ENCODE measurements around the gene SCN2B. TPM values are rescaled to one million over a fixed set of nuclear protein-coding genes. Genes with fewer than 3 reads are reported as not detected.

The SCN2B gene
- total and polyA plus RNA-seq, 2 of the 13 experiments (the other 11 are each of a cell fraction or from before 2014, with no cell fraction given) = 0.01 to 0.02 TPM

DNA sequence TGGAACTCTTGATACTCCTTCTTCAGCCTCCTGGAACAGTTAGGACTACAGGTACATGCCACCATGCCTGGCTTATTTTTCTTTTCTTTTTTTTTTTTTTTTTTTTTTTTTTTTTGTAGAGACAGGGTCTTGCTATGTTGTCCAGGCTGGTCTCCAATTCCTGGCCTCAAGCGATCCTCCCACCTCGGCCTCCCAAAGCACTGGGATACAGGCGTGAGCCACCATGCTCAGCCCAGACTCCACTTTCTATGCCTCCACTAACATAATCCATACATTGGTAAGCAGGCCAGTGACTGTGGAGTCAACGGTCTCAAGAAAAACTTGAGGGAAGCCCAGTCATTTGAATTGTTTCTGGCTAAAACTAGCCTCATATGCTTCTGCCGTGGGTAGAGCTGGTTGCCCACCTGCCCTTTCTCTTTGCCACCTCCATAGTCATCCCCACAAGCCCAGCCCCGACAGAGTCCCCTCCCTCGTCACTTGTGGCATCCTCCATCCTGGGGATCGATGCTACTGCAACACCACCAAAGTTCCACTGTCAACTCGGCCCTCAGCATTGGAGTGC lies 2.4 kb downstream of the SCN2B start:
- FAIRE-seq = no peak
- intact Hi-C loops (cut with micrococcal nuclease; ENCODE audit: unreplicated experiment) = no loop called here
- POLR2A ChIA-PET = interaction anchor here (1.1 kb wide), 1 partner anchor 21 kb away, joined by 10 read pairs; no protein-coding TSS in a partner anchor

More for the DNA sequence above, 2.4 kb downstream of the SCN2B start:
- CTCF ChIA-PET (ENCODE audit: low intra/inter-chr PET ratio, low total read pairs) = no interaction called here
- no peak overlapping the region for H3K27ac ChIP-seq (ENCODE audit: extremely low read length, insufficient read depth, low read length)
- H3K9me3 ChIP-seq (ENCODE audit: low read length) = no peaks in the 10 kb centered on the region
- in situ Hi-C loops (cut with HindIII; ENCODE audit: extremely low pct_ligation_motif_present, low pct_unique_long_range_greater_than_20kb) = no loop called here
- no peak for DNase-seq (ENCODE audit: low spot score)
- H3K27me3 ChIP-seq (ENCODE audit: control insufficient read depth in 1 of 2, insufficient read depth in 2 of 2, low read length in 2 of 2) = peaks cover 1 to 40% of the 10 kb centered on the region in 2 experiments; a peak in 4 of 5 replicates
- TF ChIP-seq ATM (IDR thresholded peaks at IDR 0.05; ENCODE audit: borderline replicate concordance) = no peak
- TF ChIP-seq KMT2A (CRISPR knock-in tag; IDR thresholded peaks at IDR 0.05) = no peak
- TF ChIP-seq ZNF577 (CRISPR knock-in tag; IDR thresholded peaks at IDR 0.05; ENCODE audit: borderline replicate concordance, low read depth) = no peak
- TF ChIP-seq, protein P1, sequence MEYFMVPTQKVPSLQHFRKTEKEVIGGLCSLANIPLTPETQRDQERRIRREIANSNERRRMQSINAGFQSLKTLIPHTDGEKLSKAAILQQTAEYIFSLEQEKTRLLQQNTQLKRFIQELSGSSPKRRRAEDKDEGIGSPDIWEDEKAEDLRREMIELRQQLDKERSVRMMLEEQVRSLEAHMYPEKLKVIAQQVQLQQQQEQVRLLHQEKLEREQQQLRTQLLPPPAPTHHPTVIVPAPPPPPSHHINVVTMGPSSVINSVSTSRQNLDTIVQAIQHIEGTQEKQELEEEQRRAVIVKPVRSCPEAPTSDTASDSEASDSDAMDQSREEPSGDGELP (IDR thresholded peaks at IDR 0.05; ENCODE audit: borderline replicate concordance, low read depth) = no peak
- no peak for TF ChIP-seq PHF21A (CRISPR knock-in tag; IDR thresholded peaks at IDR 0.05)
- no peak for TF ChIP-seq ASH2L (IDR thresholded peaks at IDR 0.05; ENCODE audit: insufficient read length, low read depth, low read length)
- no peak for TF ChIP-seq ZNF205 (CRISPR knock-in tag; IDR thresholded peaks at IDR 0.05)
- TF ChIP-seq, protein P2, sequence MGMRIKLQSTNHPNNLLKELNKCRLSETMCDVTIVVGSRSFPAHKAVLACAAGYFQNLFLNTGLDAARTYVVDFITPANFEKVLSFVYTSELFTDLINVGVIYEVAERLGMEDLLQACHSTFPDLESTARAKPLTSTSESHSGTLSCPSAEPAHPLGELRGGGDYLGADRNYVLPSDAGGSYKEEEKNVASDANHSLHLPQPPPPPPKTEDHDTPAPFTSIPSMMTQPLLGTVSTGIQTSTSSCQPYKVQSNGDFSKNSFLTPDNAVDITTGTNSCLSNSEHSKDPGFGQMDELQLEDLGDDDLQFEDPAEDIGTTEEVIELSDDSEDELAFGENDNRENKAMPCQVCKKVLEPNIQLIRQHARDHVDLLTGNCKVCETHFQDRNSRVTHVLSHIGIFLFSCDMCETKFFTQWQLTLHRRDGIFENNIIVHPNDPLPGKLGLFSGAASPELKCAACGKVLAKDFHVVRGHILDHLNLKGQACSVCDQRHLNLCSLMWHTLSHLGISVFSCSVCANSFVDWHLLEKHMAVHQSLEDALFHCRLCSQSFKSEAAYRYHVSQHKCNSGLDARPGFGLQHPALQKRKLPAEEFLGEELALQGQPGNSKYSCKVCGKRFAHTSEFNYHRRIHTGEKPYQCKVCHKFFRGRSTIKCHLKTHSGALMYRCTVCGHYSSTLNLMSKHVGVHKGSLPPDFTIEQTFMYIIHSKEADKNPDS (CRISPR knock-in tag; IDR thresholded peaks at IDR 0.05) = no peak
- no peak for TF ChIP-seq ETV5 (CRISPR knock-in tag; IDR thresholded peaks at IDR 0.05; ENCODE audit: borderline replicate concordance)
- TF ChIP-seq ZNF607 (CRISPR knock-in tag; IDR thresholded peaks at IDR 0.05; ENCODE audit: borderline replicate concordance) = no peak
- no peak for TF ChIP-seq ZSCAN22 (CRISPR knock-in tag; IDR thresholded peaks at IDR 0.05)
- no peak for TF ChIP-seq SOX13 (IDR thresholded peaks at IDR 0.05)
- no peak for TF ChIP-seq SOX13 (CRISPR knock-in tag; conservative IDR thresholded peaks at IDR 0.05 in 1 of 2, IDR thresholded peaks at IDR 0.05 in 1 of 2)
- no peak for TF ChIP-seq FOXA1 (IDR thresholded peaks at IDR 0.05)
- TF ChIP-seq FOXA1 (CRISPR knock-in tag; IDR thresholded peaks at IDR 0.05) = no peak
- TF ChIP-seq DNMT1 (CRISPR knock-in tag; IDR thresholded peaks at IDR 0.05) = no peak
- TF ChIP-seq REPIN1 (CRISPR knock-in tag; IDR thresholded peaks at IDR 0.05; ENCODE audit: borderline replicate concordance, low read depth) = no peak
- TF ChIP-seq ERF (CRISPR knock-in tag; IDR thresholded peaks at IDR 0.05) = no peak
- TF ChIP-seq, protein P3, sequence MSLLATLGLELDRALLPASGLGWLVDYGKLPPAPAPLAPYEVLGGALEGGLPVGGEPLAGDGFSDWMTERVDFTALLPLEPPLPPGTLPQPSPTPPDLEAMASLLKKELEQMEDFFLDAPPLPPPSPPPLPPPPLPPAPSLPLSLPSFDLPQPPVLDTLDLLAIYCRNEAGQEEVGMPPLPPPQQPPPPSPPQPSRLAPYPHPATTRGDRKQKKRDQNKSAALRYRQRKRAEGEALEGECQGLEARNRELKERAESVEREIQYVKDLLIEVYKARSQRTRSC (CRISPR knock-in tag; IDR thresholded peaks at IDR 0.05; ENCODE audit: low read depth) = no peak
- no peak for TF ChIP-seq CENPT (CRISPR knock-in tag; IDR thresholded peaks at IDR 0.05; ENCODE audit: low read depth)
- no peak for TF ChIP-seq ARNT2 (CRISPR knock-in tag; IDR thresholded peaks at IDR 0.05; ENCODE audit: low read depth)
- H2AFZ ChIP-seq (ENCODE audit: low read length) = no peak overlapping the region
- no peaks in the 10 kb centered on the region for H3K36me3 ChIP-seq (replicated peaks in 1 of 2; ENCODE audit: control insufficient read depth in 1 of 2, insufficient read depth in 2 of 2, low read length in 2 of 2)
- H4K20me1 ChIP-seq (ENCODE audit: insufficient read depth, low read length) = no peaks in the 10 kb centered on the region
- H3K4me1 ChIP-seq (ENCODE audit: insufficient read depth, low read length) = peaks cover 34% of the 10 kb centered on the region
- no peak overlapping the region for H3K4me2 ChIP-seq (ENCODE audit: low read depth, low read length)
- no peaks in the 10 kb centered on the region for H3K79me2 ChIP-seq (ENCODE audit: insufficient read depth, low read length)
- no peak for ATAC-seq
- 82% methylated on average over 9 of the region's 9 CpGs for WGBS (ENCODE audit: low lambda C conversion rate)
- H3K4me3 ChIP-seq (replicated peaks in 1 of 3; ENCODE audit: insufficient read depth in 1 of 3, low read depth in 2 of 3, low read length in 3 of 3) = no peak overlapping the region
- no TSS peak for BruUV-seq (replicated peaks)
- no peak overlapping the region for H3K9ac ChIP-seq (ENCODE audit: insufficient read depth, low read depth, low read length)
